GM21390 (cell line): ENCODE measurements around the gene SYT6.

Experiments
- ATAC-seq: cut with Tn5 transposase; IDR thresholded peaks from one replicate; pipeline ENCODE4 v1.9.1; 2021; ENCODE audit not compliant: unreplicated experiment

The SYT6 gene

GRCh38 chr1:114153261-114154145, at the start of gene SYT6:
Gene SYT6, minus strand, starts transcription at chr1:114153869. Its CDS starts 97 bp downstream, at chr1:114153772.
- no peak for ATAC-seq

DNA sequence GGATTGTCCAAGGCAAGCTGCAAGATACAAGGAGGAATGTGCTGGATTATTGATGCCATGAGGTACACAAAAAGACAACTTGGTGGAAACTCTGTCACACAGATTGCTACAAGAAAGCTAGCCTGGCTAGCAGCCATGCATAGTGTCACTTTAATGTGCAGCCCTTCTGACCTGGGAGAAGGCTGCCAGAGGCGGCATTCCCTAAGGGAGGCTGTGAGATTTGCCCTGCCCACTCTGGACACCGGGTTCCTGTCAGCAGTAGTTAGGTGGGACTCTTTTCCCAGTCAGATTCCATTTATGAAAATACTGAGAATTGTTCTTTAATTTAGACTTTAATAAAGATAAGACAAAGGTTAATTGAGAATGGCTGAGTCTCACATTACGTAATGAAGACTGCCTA, 47.8 kb upstream of the SYT6 start:
- ATAC-seq = no peak

GRCh38 chr1:114199017-114199594, 45.4 kb upstream of the SYT6 start:
- ATAC-seq = no peak

- ATAC-seq = no peak
Measured at GRCh38 chr1:114196992-114197907, 43.6 kb upstream of the SYT6 start.

DNA sequence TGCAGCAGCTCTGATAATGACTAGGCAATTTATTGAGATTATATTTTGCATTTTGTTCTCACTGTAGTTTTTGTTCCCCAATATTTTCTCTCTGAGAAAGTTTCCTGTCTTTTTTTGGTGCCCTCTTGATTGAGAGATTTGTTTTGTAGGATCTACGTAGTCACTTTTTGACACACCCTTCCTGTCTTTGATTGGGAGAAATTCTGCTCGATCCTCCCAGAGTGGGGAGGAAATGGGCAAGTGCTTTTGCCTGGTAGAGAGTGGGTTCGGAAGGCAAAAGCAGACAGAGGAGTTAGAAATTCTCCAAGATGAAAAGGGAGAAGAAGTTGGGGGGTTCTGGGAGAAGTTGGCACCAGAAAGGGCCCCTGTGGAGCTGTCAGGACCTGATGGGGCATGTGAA, 42.1 kb upstream of the SYT6 start:
- ATAC-seq = no peak

DNA sequence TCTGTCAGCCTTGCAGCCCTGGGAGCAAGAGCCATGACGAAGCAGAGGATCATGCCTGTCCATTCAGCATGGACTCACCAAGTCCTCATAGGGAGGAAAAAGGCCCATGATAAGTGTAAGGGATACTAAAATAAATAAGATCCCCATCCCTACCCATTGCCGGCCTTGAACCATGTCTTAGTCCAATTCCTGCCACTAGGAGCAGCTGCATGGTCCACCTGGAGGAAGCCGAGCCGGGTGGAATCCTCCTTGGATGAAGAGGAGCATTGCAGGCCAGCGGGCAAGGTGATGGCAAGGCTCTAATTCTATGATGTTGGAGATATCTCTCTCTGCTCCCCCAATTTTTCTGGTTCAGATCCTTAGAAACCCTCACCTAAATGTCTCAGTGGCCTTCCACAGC, 38.7 kb upstream of the SYT6 start:
- ATAC-seq = no peak

- ATAC-seq = no peak
Measured at GRCh38 chr1:114189398-114189797, 35.7 kb upstream of the SYT6 start.

DNA sequence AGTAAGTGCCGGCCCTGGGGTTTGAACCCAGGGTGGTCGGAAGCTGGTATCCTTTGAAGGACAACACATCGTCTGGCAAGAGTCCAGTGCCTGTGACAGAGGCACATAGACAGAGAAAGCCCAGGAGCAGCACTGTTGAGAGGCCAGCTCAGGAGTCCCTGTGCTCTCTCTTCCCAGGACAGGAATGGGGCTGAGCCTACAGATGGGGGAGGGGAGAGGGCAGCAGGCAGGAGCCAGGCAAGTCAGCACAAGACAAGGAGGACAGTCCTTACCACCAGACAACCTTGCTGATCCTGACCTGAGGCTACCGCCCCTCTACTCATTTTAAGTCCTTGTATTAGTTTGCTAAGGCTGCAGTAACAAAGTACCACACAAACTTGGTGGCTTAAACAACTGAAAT, 27.7 kb upstream of the SYT6 start:
- ATAC-seq = no peak

GRCh38 chr1:114180742-114181141, 27.1 kb upstream of the SYT6 start:
- ATAC-seq = no peak

DNA sequence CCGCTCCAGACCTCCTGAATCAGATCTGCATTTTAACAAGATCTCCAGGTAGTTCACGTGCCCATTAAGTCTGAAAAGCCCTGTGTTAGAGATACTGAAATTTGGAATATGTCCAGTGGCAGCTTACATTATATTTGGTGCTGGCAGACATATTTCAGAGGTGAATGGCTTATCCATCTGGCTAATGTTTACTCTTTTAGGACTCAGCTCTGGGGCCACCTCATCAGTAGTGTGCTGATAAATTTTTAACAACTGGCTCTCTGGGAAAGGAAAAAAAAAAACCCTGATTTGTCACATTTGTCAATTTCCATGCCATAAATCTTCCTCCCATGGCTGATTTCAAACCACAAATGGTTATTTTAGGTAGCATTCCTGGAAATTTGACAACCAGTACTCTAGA, 25.3 kb upstream of the SYT6 start:
- ATAC-seq = no peak

DNA sequence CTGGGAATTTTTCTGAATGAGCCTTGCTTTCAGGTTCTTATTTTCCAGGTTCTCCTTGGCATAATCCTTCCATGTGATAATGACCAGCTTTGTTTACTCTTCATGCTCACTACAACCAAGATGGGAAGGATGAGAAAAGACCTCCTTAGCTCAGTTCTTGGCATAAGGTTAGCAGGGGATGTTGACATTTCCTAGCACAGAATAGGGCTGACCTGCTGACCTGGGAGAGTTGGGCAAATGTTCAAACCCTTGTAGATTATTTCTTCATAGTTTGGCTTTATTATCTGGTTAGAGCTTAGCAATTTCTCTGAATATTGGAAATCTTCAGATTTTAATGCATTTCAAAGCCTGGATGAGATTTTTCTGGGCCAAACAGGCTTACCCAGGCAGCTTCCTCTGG, 23.6 kb upstream of the SYT6 start:
- ATAC-seq = no peak

GRCh38 chr1:114176366-114176765, 22.7 kb upstream of the SYT6 start:
- ATAC-seq = no peak

DNA sequence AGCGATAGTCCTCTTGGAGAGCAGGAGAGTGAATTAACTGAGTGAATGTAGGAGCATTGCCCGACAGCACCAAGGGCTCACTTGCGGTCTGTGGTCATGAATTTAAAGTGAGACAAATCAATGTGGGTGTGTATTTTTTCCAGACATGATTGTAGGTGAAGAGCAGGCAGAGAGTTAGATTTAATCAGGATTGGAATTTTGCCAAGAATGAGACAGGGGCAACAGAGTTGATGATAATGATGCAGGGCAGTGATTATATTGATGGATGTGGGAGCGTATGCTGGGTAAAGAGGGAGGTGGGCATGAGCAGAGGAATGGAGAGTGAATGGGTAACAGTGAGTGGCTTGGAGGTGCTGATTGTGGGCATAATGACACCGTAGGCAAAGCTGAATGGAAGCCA, 20.0 kb upstream of the SYT6 start:
- no peak for ATAC-seq

DNA sequence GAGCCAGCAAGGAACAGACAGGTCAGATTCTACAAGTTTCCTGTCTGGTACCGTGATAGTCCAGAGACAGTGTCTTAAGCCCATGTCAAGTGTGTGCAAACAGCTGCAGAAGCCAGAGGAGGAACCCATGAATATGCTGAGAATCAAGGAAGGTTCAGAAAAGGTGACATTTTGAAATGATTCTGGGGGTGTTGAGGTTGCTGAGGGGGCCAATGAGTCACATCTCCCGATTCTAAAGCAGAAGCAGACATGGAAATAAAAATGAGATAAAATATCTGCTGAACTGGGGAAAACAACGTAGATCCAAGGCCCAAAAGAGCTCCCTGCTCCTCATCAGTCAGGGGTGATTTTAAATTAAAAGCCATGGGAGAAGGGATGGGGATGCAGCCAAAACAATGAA, 15.8 kb upstream of the SYT6 start:
- no peak for ATAC-seq

DNA sequence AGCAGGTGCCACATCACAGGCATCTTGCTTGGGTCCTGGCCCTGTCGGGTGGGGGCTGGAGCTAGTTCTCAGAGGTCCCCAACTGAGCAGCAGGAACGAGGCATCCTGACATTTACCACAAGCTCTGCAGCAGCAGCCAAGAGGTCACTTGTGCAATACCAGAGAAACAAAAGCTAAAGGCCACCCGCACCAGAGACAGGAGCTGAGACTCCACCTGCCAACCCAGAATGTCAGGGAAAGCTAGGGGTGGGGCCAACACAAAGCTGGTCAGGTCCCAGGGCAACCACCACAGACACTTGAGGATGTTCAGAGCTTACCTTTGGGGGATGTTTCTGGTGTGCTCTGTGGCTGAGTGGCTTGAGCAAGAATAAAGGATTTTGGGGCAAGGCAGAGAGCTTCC, 13.6 kb upstream of the SYT6 start:
- ATAC-seq = no peak

GRCh38 chr1:114164840-114165543, 11.3 kb upstream of the SYT6 start:
- ATAC-seq = no peak

GRCh38 chr1:114159941-114160340, 6.3 kb upstream of the SYT6 start:
- ATAC-seq = no peak

GRCh38 chr1:114157275-114157660, 3.6 kb upstream of the SYT6 start:
- ATAC-seq = no peak

GRCh38 chr1:114156538-114157274, 3.0 kb upstream of the SYT6 start:
- no peak for ATAC-seq

GRCh38 chr1:114155706-114156105, 2.0 kb upstream of the SYT6 start:
- ATAC-seq = no peak
